ENCODE results near the gene AOX1.
A peak's percentile ranks its signal among the peaks of the same experiment; 100 is the strongest.
"Not testable (repeated sequence)": the region's sequence is repeated elsewhere in the genome, so short reads cannot be mapped to it uniquely, and the experiment has no call there.

The AOX1 gene

GRCh38 chr2:200670313-200670712 lies 84.5 kb downstream of the AOX1 start:
- DNase-seq, result no peak

- DNase-seq, result no peak
These were observed 84.9 kb downstream of the AOX1 start for GRCh38 chr2:200670751-200671150.

- no peak for DNase-seq
These were observed 87.4 kb downstream of the AOX1 start for GRCh38 chr2:200673191-200673590.

- no peak for DNase-seq
These were observed 89.0 kb downstream of the AOX1 start for GRCh38 chr2:200674837-200675236.

- DNase-seq, result no peak
These were observed 91.4 kb downstream of the AOX1 start for GRCh38 chr2:200677171-200677570.

GRCh38 chr2:200677721-200678532 lies 92.1 kb downstream of the AOX1 start:
- DNase-seq, result no peak

- DNase-seq, result no peak
These were observed 93.3 kb downstream of the AOX1 start for GRCh38 chr2:200679127-200679526.

- no peak for DNase-seq
These were observed 93.7 kb downstream of the AOX1 start for GRCh38 chr2:200679535-200679934.

GRCh38 chr2:200681697-200682096 lies 95.9 kb downstream of the AOX1 start:
- no peak for DNase-seq

- not testable (repeated sequence) for DNase-seq
These were observed 96.6 kb downstream of the AOX1 start for GRCh38 chr2:200682407-200682806.

- no peak for DNase-seq
These were observed 102.4 kb downstream of the AOX1 start for GRCh38 chr2:200687922-200688920.

GRCh38 chr2:200689115-200689514 lies 103.3 kb downstream of the AOX1 start:
- DNase-seq, result no peak

GRCh38 chr2:200693836-200694470 lies 108.1 kb downstream of the AOX1 start:
- DNase-seq, result no peak

GRCh38 chr2:200695191-200695590 lies 109.4 kb downstream of the AOX1 start:
- no peak for DNase-seq

- no peak for DNase-seq
These were observed 109.8 kb downstream of the AOX1 start for GRCh38 chr2:200695601-200696000.

GRCh38 chr2:200698217-200698616 lies 112.4 kb downstream of the AOX1 start:
- DNase-seq, result no peak

- no peak for DNase-seq
These were observed 113.5 kb downstream of the AOX1 start for GRCh38 chr2:200699310-200699709.

- DNase-seq, result no peak
These were observed 115.0 kb downstream of the AOX1 start for GRCh38 chr2:200700856-200701255.

GRCh38 chr2:200702044-200702443 lies 116.2 kb downstream of the AOX1 start:
- DNase-seq, result no peak

GRCh38 chr2:200702646-200703118 lies 116.9 kb downstream of the AOX1 start:
- DNase-seq, result no peak

GRCh38 chr2:200703127-200703925 lies 117.5 kb downstream of the AOX1 start:
- peak; percentile 48 for DNase-seq

Data from NCI-H1694 treated with DMSO at 0.1 percent for 48 hours (cell line).